A549 (cell line): ENCODE measurements around the gene GRIK2.

Experiments
- BCL3 ChIP-seq: fragments of >200 bp; sonication (Bioruptor Twin); formaldehyde crosslinking; IDR thresholded peaks from 3 replicates; pipeline ENCODE4 v1.6.1; 2016
- CEBPB ChIP-seq, 2 experiments: fragments of >200 bp in 1 of 2; sonication (Bioruptor Twin) in 1 of 2; formaldehyde crosslinking in 1 of 2; IDR thresholded peaks; 2 replicates each; pipeline ENCODE4 v1.6.1; 2012 to 2016
- CTCF ChIP-seq: fragments of >200 bp; sonication (Bioruptor Twin); formaldehyde crosslinking; IDR thresholded peaks from 3 replicates; pipeline ENCODE4 v1.5.1; 2016
- HEYL ChIP-seq: fragments of 250-450 bp; sonication (Bioruptor Pico); IDR thresholded peaks from 2 replicates; pipeline ENCODE4 v1.8.0; 2021; ENCODE audit warnings: mild to moderate bottlenecking, moderate library complexity
- MYC ChIP-seq: IDR thresholded peaks from 2 replicates; pipeline ENCODE4 v1.6.1; 2012; ENCODE audit warnings: mild to moderate bottlenecking, inconsistent platforms, low read length, improper control_type of control experiment, borderline replicate concordance
- RAD21 ChIP-seq, 2 experiments: fragments of >200 bp in 1 of 2; sonication (Bioruptor Twin) in 1 of 2; formaldehyde crosslinking in 1 of 2; IDR thresholded peaks in 1 of 2; conservative IDR thresholded peaks in 1 of 2; 2 replicates in 1 of 2; 3 replicates in 1 of 2; pipeline ENCODE4 v1.6.1; 2012 to 2018; ENCODE audit warnings: inconsistent platforms in 1 of 2
- REST ChIP-seq: fragments of 200-600 bp; sonication (generic); IDR thresholded peaks from 2 replicates; pipeline ENCODE4 v1.6.1; 2016; ENCODE audit warnings: antibody characterized with exemption, mild to moderate bottlenecking, moderate library complexity
- RFX5 ChIP-seq: fragments of 450-650 bp; IDR thresholded peaks from 2 replicates; pipeline ENCODE4 v1.7.1; 2014; ENCODE audit warnings: antibody characterized with exemption, mild to moderate bottlenecking, moderate library complexity

- TF ChIP-seq RAD21 (conservative IDR thresholded peaks at IDR 0.05 in 1 of 2, IDR thresholded peaks at IDR 0.05 in 1 of 2) (no peak), CTCF (no peak), RFX5 (no peak), BCL3 (no peak), MYC (no peak), CEBPB (IDR thresholded peaks at IDR 0.05) (no peak), HEYL (CRISPR knock-in tag) (no peak), REST (no peak)
Observed at GRCh38 chr6:101666256-101666655, 272.7 kb downstream of the GRIK2 start.
